K562 (cell line): ENCODE results near the gene PLXNB2. TPM values are rescaled to one million over a fixed set of nuclear protein-coding genes. Genes with fewer than 3 reads are reported as not detected.

Experiments used
- ATAC-seq: fragments of 200-7000 bp; cut with Tn5 transposase; 3 replicates; pipeline ENCODE4 v1.9.1; 2020; ENCODE audit warnings: moderate library complexity
- BruUV-seq: library from RNA; stranded (reverse); fragments of 400-500 nt; replicated peaks from 2 replicates; lab custom pipeline; 2021; lab: Mats Ljungman, UMichigan
- CTCF ChIA-PET: fragments of 300-600 bp; formaldehyde crosslinking; extraction: SDS; loops from one replicate; lab custom pipeline; 2021; ENCODE audit warnings: low intra/inter-chr PET ratio; lab: Yijun Ruan, JAX
- POLR2A ChIA-PET: fragments of 300-600, 350-650 bp; sonication (Branson Sonifier 250); formaldehyde crosslinking; extraction: SDS; loops from one replicate; lab custom pipeline; 2021; ENCODE audit warnings: antibody characterized with exemption, inconsistent platforms; lab: Yijun Ruan, JAX
- DNase-seq, 4 experiments: peaks; one replicate each; pipeline versions ENCODE4 v3.0.0 to v3.0.0-alpha.2; 2011 to 2018; ENCODE audit warnings: low spot score in 3 of 4, mixed read lengths in 3 of 4; ENCODE audit errors: extremely low read depth in 1 of 4
- FAIRE-seq: peaks from 2 replicates; lab custom pipeline; 2011; peaks lifted over from hg19 to GRCh38; lab: Jason Lieb, UNC
- H2AFZ ChIP-seq: 2 replicates; pipeline ENCODE4 v1.6.0; 2011; ENCODE audit warnings: low read depth, low read length, control low read depth, inconsistent platforms
- H3K27ac ChIP-seq: fragments of 200-600 bp; 3 replicates; pipeline ENCODE4 v1.8.0; 2011; ENCODE audit warnings: low read depth, mild to moderate bottlenecking, control low read depth, inconsistent platforms, low read length, moderate library complexity, mixed read lengths; ENCODE audit errors: extremely low read depth
- H3K27me3 ChIP-seq, 2 experiments: fragments of 300-600 bp in 1 of 2; 2 replicates in 1 of 2; 3 replicates in 1 of 2; pipeline versions ENCODE4 v1.6.0 to v1.8.0; 2011; ENCODE audit warnings: inconsistent platforms in 2 of 2, low read length in 2 of 2, mild to moderate bottlenecking in 1 of 2, mixed read lengths in 1 of 2, moderate library complexity in 1 of 2; ENCODE audit not compliant: control insufficient read depth in 2 of 2, insufficient read depth in 2 of 2
- H3K36me3 ChIP-seq: fragments of 300-600 bp; 3 replicates; pipeline ENCODE4 v1.8.0; 2011; ENCODE audit warnings: mild to moderate bottlenecking, low read length, inconsistent platforms; ENCODE audit not compliant: control insufficient read depth, insufficient read depth
- H3K4me1 ChIP-seq, 2 experiments: fragments of 200-600 bp in 1 of 2; replicated peaks in 1 of 2; 2 replicates in 1 of 2; 3 replicates in 1 of 2; pipeline versions ENCODE4 v1.5.1 to v1.8.0; 2011; ENCODE audit warnings: inconsistent platforms in 2 of 2, low read length in 2 of 2, mild to moderate bottlenecking in 1 of 2, mixed read lengths in 1 of 2, moderate library complexity in 1 of 2; ENCODE audit not compliant: control insufficient read depth in 2 of 2, insufficient read depth in 2 of 2
- H3K4me2 ChIP-seq: 2 replicates; pipeline ENCODE4 v1.6.1; 2011; ENCODE audit warnings: low read length, control low read depth, inconsistent platforms, mixed read lengths; ENCODE audit not compliant: insufficient read depth
- H3K4me3 ChIP-seq: fragments of 200-600 bp; sonication (generic), shearing (Covaris generic); 2 replicates; pipeline ENCODE4 v1.5.1; 2016; ENCODE audit warnings: control low read depth, inconsistent platforms
- H3K79me2 ChIP-seq: fragments of 200-600 bp; 3 replicates; pipeline ENCODE4 v1.8.0; 2011; ENCODE audit warnings: low read length, inconsistent platforms; ENCODE audit not compliant: control insufficient read depth, insufficient read depth
- H3K9ac ChIP-seq, 2 experiments: 2 replicates each; pipeline versions ENCODE4 v1.6.0 to v1.6.1; 2011; ENCODE audit warnings: low read depth in 2 of 2, low read length in 2 of 2, control low read depth in 1 of 2, inconsistent platforms in 1 of 2, mild to moderate bottlenecking in 1 of 2, mixed read lengths in 1 of 2; ENCODE audit not compliant: insufficient read depth in 1 of 2
- H3K9me1 ChIP-seq: one replicate; pipeline ENCODE4 v1.6.0; 2011; ENCODE audit warnings: inconsistent platforms, mild to moderate bottlenecking, low read length, moderate library complexity; ENCODE audit not compliant: control insufficient read depth, insufficient read depth
- H3K9me3 ChIP-seq: replicated peaks from 2 replicates; pipeline ENCODE4 v1.5.1; 2011; ENCODE audit warnings: low read depth, low read length, inconsistent platforms; ENCODE audit not compliant: control insufficient read depth, insufficient read depth
- H4K20me1 ChIP-seq: replicated peaks from 2 replicates; pipeline ENCODE4 v1.6.1; 2011; ENCODE audit warnings: low read length, inconsistent platforms, mixed read lengths; ENCODE audit not compliant: control insufficient read depth, insufficient read depth
- CEBPG ChIP-seq, 3 experiments: fragments of 200-800 bp in 1 of 3; sonication (Bioruptor generic) in 1 of 3; sonication (generic) in 1 of 3; formaldehyde crosslinking in 1 of 3; IDR thresholded peaks in 2 of 3; conservative IDR thresholded peaks in 1 of 3; 2 replicates each; pipeline versions ENCODE4 v1.6.1 to v1.8.0; 2016 to 2022; ENCODE audit warnings: missing compliant biosample characterization in 2 of 3, missing genetic modification characterization in 2 of 3, mild to moderate bottlenecking in 1 of 3, missing genetic modification reagents in 1 of 3
- PHB2 ChIP-seq: fragments of 450-650 bp; IDR thresholded peaks from 2 replicates; pipeline ENCODE4 v1.6.1; 2017; ENCODE audit warnings: low read depth
- POLR2G ChIP-seq: fragments of 200-400 bp; formaldehyde crosslinking; IDR thresholded peaks from 2 replicates; pipeline ENCODE4 v1.6.1; 2017; ENCODE audit warnings: low read depth, mild to moderate bottlenecking, antibody characterized with exemption, low read length, moderate library complexity
- SMC3 ChIP-seq: conservative IDR thresholded peaks from 2 replicates; pipeline ENCODE4 v1.6.1; 2011; ENCODE audit warnings: low read depth, low read length, improper control_type of control experiment; ENCODE audit not compliant: insufficient read depth
- STAT5B ChIP-seq: fragments of 250-450 bp; sonication (Bioruptor Pico); IDR thresholded peaks from 2 replicates; pipeline ENCODE4 v1.8.0; 2021; ENCODE audit warnings: mild to moderate bottlenecking, inconsistent platforms
- WGBS: fragments of 100-300 bp; shearing (Covaris generic); methylation state at CpG from one replicate; pipeline ENCODE4 v1.1.6; 2016; ENCODE audit warnings: low coverage, mixed read lengths; ENCODE audit not compliant: insufficient coverage; ENCODE audit errors: missing lambda C conversion rate; 5-methylcytosine and 5-hydroxymethylcytosine counted together
- in situ Hi-C: fragments of 300-500 bp; cut with MboI; formaldehyde crosslinking; loops from 4 replicates; pipeline ENCODE4 v1.15.0; 2018; ENCODE audit warnings: inconsistent platforms, mixed read lengths
- intact Hi-C: fragments of 100-400 bp; cut with micrococcal nuclease; formaldehyde crosslinking; loops from 2 replicates; pipeline ENCODE4 v1.14.2; 2022
- polyA plus RNA-seq, 8 experiments: library from polyadenylated mRNA; depleted of rRNA in 4 of 8; stranded (reverse) in 5 of 8; unstranded in 3 of 8; fragments of >200 nt; fragmentation: Nextera tagmentation in 2 of 8; fragmentation: Illumina TruSeq in 1 of 8; extraction: Ambion mirVana in 2 of 8; extraction: Trizol in 1 of 8; gene quantifications; 2 replicates each; pipeline versions ENCODE4 v1.2.1 to v1.2.3, GENCODE V29; 2011 to 2014; ENCODE audit warnings: inconsistent platforms in 1 of 8, missing spikeins in 1 of 8
- total RNA-seq, 7 experiments: library from RNA; depleted of rRNA in 6 of 7; stranded (reverse); fragments of >200 nt in 6 of 7; fragmentation: Illumina TruSeq in 2 of 7; extraction: Trizol in 2 of 7; gene quantifications; 2 replicates each; pipeline versions ENCODE4 v1.2.1 to v1.2.3, GENCODE V29; 2011 to 2021; ENCODE audit warnings: low replicate concordance in 1 of 7

Gene PLXNB2
- total and polyA plus RNA-seq, 9 of the 15 experiments (the other 6 are each of a cell fraction or from before 2014, with no cell fraction given), result 0.15 to 45.1 (median 13.6) TPM

GRCh38 chr22:50286701-50287318 is 20.6 kb downstream of the PLXNB2 start:
- no peaks in the 10 kb centered on the region for H4K20me1 ChIP-seq
- no peak for TF ChIP-seq SMC3
- no peak for TF ChIP-seq CEBPG (CRISPR knock-in tag; IDR thresholded peaks at IDR 0.05)
- TF ChIP-seq CEBPG (tag; conservative IDR thresholded peaks at IDR 0.05 in 1 of 2, IDR thresholded peaks at IDR 0.05 in 1 of 2), result no peak
- TF ChIP-seq STAT5B (CRISPR knock-in tag), result no peak
- TF ChIP-seq PHB2, result no peak
- TF ChIP-seq POLR2G, result peak; percentile 38; the same call in 1 of the 2 replicates
- no peak overlapping the region for H3K4me3 ChIP-seq
- in situ Hi-C loops, result no loop called here
- no peak for FAIRE-seq
- H2AFZ ChIP-seq, result no peak overlapping the region
- ChIA-PET POLR2A (no interaction called here), CTCF (no interaction called here)
- H3K36me3 ChIP-seq, result peaks cover 33% of the 10 kb centered on the region; the same call in 1 of the 3 replicates
- H3K9me1 ChIP-seq, result no peaks in the 10 kb centered on the region
- H3K27ac ChIP-seq, result no peak overlapping the region
- no peaks in the 10 kb centered on the region for H3K9me3 ChIP-seq
- 95% methylated on average over 12 of the region's 40 CpGs for WGBS
- intact Hi-C loops, result no loop called here
- no peak overlapping the region for H3K4me2 ChIP-seq
- BruUV-seq, result no TSS peak
- no peak overlapping the region for H3K9ac ChIP-seq
- ATAC-seq, result no peak
- H3K79me2 ChIP-seq, result no peaks in the 10 kb centered on the region
- no peaks in the 10 kb centered on the region for H3K27me3 ChIP-seq
- peaks cover 0 to 24% of the 10 kb centered on the region in 2 experiments; a peak in 1 of 5 replicates for H3K4me1 ChIP-seq
- DNase-seq, result no peak
